ENCODE results near the gene RER1. TPM values are rescaled to one million over a fixed set of nuclear protein-coding genes. Genes with fewer than 3 reads are reported as not detected.

The RER1 gene
- total RNA-seq, 4 donors from 2014 or later, result 54.4 to 78.6 (median 69.8) TPM

DNA sequence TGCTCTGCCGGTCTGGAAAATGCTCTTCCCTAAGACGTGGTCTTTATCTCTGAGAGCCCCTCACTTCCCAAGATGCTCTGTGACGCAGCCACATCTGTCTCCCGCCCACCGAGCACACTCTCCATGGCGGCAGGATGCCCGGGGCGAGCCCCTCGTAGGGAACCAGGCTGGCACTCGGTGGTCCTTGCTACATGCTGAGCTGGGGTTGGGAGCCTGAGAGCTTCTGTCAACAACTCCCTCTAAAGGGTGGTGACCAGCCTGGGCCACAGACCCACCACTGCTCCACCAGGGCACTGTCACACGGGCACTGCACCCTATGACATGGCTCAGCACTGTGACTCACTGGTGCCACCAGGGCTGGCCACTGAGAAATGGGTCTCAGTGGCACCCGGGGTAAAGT, 18.1 kb downstream of the RER1 start:
- 60 to 100% methylated on average over 1 of the region's 12 CpGs for WGBS, 2 donors (ENCODE audit: low coverage in 1 of 2)
- no peaks in the 10 kb centered on the region for H3K9me3 ChIP-seq
- TF ChIP-seq POLR2AphosphoS5 (IDR thresholded peaks at IDR 0.05) (no peak), POLR2A (IDR thresholded peaks at IDR 0.05) (no peak), EP300 (IDR thresholded peaks at IDR 0.05) (no peak)
- TF ChIP-seq, protein P1, sequence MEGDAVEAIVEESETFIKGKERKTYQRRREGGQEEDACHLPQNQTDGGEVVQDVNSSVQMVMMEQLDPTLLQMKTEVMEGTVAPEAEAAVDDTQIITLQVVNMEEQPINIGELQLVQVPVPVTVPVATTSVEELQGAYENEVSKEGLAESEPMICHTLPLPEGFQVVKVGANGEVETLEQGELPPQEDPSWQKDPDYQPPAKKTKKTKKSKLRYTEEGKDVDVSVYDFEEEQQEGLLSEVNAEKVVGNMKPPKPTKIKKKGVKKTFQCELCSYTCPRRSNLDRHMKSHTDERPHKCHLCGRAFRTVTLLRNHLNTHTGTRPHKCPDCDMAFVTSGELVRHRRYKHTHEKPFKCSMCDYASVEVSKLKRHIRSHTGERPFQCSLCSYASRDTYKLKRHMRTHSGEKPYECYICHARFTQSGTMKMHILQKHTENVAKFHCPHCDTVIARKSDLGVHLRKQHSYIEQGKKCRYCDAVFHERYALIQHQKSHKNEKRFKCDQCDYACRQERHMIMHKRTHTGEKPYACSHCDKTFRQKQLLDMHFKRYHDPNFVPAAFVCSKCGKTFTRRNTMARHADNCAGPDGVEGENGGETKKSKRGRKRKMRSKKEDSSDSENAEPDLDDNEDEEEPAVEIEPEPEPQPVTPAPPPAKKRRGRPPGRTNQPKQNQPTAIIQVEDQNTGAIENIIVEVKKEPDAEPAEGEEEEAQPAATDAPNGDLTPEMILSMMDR (IDR thresholded peaks at IDR 0.05), result no peak
- H3K27me3 ChIP-seq, result no peaks in the 10 kb centered on the region
- no peak for ATAC-seq
- H3K27ac ChIP-seq, result no peak overlapping the region
- H3K36me3 ChIP-seq, result peaks cover 0 to 55% of the 10 kb centered on the region in 2 donors
- H3K4me1 ChIP-seq, result peaks cover 0 to 32% (median 24%) of the 10 kb centered on the region in 3 donors
- no peak overlapping the region for H3K4me3 ChIP-seq

DNA sequence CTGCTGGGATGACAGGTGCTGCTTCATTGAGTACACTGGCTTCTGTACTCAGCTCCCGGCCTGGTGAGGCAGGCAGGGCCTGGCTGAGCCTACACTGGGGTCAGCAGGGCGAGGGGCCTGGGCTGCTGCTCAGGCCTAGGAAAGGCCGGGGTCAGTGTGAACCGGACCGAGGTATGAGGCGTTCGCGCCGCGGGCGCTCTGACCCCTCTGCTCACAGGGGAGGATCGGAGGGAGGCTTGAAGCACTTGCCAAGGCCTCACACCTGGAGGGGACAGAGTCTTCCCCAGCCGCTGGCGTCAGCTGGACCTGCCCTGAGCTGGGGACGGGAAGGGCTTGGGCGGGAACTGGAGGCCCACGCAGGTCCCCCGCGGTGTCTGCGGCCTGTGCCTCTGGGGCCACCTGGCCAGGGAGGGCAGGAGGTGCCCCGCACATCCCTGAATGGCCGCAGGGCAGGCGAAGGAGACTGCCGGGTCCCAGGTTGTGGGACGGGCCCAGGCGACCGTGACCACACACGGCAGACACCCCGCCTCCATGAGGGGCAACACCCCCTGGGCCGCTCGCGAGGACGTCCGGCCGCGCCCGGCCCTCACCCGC, 20.3 kb downstream of the RER1 start:
- TF ChIP-seq POLR2A (IDR thresholded peaks at IDR 0.05), result no peak
- TF ChIP-seq POLR2AphosphoS5 (IDR thresholded peaks at IDR 0.05), result no peak
- TF ChIP-seq, protein P1 (IDR thresholded peaks at IDR 0.05), result no peak
- TF ChIP-seq EP300 (IDR thresholded peaks at IDR 0.05), result no peak
- Histone ChIP-seq H3K4me1 (peaks cover 0 to 32% (median 24%) of the 10 kb centered on the region in 3 donors), H3K4me3 (peak overlapping the region; percentile 41 to 91), H3K36me3 (peaks cover 0 to 33% of the 10 kb centered on the region in 2 donors), H3K27ac (peak overlapping the region; percentile 14 to 96 (median 90)), H3K9me3 (no peaks in the 10 kb centered on the region), H3K27me3 (peaks cover 13% of the 10 kb centered on the region)
- ATAC-seq, result peak; percentile 22
- no CpG with 5 or more reads among the region's 38 CpGs for WGBS, 2 donors (ENCODE audit: low coverage in 1 of 2)

DNA sequence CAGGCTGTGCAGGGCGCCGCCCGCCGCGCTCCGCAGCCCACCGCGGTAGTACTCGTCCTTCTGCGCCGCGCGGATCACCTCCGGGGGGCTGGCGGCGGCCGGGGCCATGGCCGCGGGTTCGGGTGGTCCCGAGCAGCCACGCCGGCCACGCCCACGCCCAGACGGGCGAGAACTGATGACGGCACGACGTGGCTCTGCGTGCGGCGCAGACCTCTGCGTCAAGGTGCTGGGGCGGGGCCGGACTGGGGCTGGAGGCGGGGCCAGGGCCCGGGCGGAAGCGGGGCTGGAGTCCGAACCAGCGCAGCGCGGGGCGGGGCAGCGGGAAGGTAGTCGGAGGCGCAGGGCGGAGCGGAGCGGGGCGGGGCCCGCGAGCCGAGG, 20.7 kb downstream of the RER1 start, which contains the start of gene PEX10:
Gene PEX10 (minus strand): TSS at position 170 of the 378 bp plus-strand sequence. CDS start 62 bp downstream, at position 108.
- H3K4me3 ChIP-seq, result peak within 1 kb of the TSS; percentile 41 to 91
- peak; percentile 97 for ATAC-seq
- H3K4me1 ChIP-seq, result peaks cover 0 to 32% (median 24%) of the 10 kb centered on the region in 3 donors
- H3K9me3 ChIP-seq, result no peaks in the 10 kb centered on the region
- peaks cover 0 to 28% of the 10 kb centered on the region in 2 donors for H3K36me3 ChIP-seq
- TF ChIP-seq, protein P1 (IDR thresholded peaks at IDR 0.05), result peak in 1 of 4 experiments; percentile 10
- TF ChIP-seq POLR2A (IDR thresholded peaks at IDR 0.05), result peak; percentile 55 to 60
- TF ChIP-seq POLR2AphosphoS5 (IDR thresholded peaks at IDR 0.05), result peak; percentile 64
- no peak for TF ChIP-seq EP300 (IDR thresholded peaks at IDR 0.05)
- H3K27ac ChIP-seq, result peak within 1 kb of the TSS; percentile 70 to 96 (median 90)
- no CpG with 5 or more reads among the region's 55 CpGs for WGBS, 2 donors (ENCODE audit: low coverage in 1 of 2)
- H3K27me3 ChIP-seq, result peaks cover 18% of the 10 kb centered on the region

DNA sequence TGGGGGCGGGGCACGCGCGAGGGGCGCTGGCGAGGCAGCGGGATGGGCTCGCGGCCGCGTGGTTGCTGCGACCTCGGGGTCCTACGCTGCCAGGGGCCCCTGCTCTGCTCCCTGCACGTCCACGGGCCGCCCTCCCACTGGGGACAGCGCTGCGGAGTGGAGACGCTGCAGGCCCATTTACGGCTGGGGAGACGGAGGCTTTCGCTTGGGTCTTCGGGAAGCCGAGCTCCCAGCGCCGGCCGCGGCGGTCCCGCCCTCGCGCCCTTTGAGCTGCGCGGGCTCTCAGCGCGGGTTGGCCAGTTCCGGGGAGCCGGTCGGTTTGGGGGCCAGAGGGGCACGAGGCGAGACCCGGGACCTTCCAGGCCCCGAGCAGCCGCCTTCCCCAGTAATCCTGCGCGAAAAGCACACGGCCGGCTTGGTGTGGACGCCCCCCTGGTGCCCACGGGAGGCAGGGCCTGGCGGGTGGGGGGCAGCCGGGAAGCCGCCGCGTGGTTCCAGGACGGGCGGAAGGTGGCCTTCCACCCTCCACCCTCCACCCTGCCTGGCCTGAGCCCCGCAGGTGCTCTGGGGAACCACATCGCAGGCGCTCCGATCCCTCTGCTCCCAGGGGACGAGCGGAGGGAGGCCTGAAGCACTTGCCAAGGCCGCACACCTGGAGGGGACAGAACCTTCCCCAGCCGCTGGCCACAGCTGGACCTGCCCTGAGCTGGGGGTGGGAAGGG, 21.3 kb downstream of the RER1 start:
- Histone ChIP-seq H3K9me3 (no peaks in the 10 kb centered on the region), H3K36me3 (peaks cover 0 to 23% of the 10 kb centered on the region in 2 donors), H3K4me3 (peak overlapping the region; percentile 41 to 91), H3K27me3 (peaks cover 23% of the 10 kb centered on the region), H3K4me1 (peaks cover 0 to 32% (median 24%) of the 10 kb centered on the region in 3 donors), H3K27ac (peak overlapping the region; percentile 70 to 96 (median 90))
- TF ChIP-seq, protein P1 (IDR thresholded peaks at IDR 0.05), result peak in 3 of 4 experiments; percentile 7 to 24 (median 7)
- TF ChIP-seq POLR2A (IDR thresholded peaks at IDR 0.05), result peak; percentile 40 to 64
- TF ChIP-seq EP300 (IDR thresholded peaks at IDR 0.05), result no peak
- WGBS, 2 donors (ENCODE audit: low coverage in 1 of 2), result no CpG with 5 or more reads among the region's 66 CpGs
- peak; percentile 77 for ATAC-seq
